GM21825 (cell line): ENCODE data around the gene ELMOD3.
"Not testable (repeated sequence)": the region's sequence is repeated elsewhere in the genome, so short reads cannot be mapped to it uniquely, and the experiment has no call there.

ENCODE experiments used
- ATAC-seq: cut with Tn5 transposase; IDR thresholded peaks from one replicate; pipeline ENCODE4 v1.9.1; 2021; ENCODE audit warnings: mild to moderate bottlenecking, moderate library complexity; ENCODE audit not compliant: unreplicated experiment

ELMOD3 gene

DNA sequence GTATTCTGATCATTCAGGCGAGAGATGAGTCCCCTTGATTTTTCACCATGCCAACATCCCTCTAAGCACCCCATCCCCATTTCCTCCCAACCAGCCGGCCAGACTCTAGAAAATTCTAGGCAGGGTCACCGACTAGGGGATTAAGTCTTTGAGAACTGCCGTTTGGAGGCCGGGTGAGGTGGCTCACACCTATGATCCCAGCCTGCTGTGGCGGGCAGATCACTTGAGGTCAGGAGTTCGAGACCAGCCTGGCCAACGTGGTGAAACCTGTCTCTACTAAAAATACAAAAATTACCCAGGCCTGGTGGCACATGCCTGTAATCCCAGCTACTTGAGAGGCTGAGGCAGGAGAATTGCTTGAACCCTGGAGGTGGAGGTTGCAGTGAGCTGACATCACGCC lies 85.0 kb downstream of the ELMOD3 start:
- not testable (repeated sequence) for ATAC-seq

DNA sequence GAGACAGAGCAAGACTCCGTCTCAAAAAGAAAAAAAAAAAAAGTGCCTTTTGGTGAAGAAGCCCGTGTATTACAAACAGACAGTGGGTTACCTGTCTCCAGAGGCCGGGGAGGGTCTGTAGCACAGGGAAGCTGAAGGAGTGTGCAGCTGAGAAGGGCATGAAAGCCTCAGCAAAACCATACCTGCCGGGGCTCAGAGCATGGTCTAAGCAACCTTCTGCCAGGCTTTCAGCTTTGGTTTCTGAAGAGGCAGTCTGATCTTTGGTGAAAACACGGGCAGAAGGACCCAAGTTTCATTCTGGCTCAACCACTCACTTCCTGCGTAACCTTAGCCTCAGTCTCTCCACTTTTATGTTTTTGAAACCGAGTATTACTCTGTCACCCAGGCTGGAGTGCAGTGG lies 85.4 kb downstream of the ELMOD3 start:
- ATAC-seq: no peak

DNA sequence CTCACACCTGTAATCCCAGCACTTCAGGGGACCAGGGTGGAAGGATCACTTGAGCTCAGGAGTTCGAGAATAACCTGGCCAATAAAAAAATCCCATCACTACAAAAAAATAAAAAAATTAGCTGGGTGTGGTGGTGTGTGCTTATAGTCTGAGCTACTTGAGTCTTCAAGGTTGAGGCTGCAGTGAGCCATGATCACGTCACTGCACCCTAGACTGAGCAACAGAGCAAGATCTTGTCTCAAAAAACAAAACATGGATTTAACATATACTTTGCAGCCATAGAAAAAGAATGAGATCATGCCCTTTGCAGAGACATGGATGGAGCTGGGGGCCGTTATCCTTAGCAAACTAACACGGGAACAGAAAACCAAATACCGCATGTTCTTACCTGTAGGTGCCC lies 86.2 kb downstream of the ELMOD3 start:
- ATAC-seq: no peak
